ENCODE results near the gene CDC42BPG.

The CDC42BPG gene

GRCh38 chr11:64774144-64774543, 70.3 kb downstream of the CDC42BPG start:
- in situ Hi-C loops (cut with HindIII; ENCODE audit: low sequenced_read_pairs) = loop anchor here (10.0 to 25.0 kb wide), 2 partner anchors 59 to 88 kb away; no protein-coding TSS in a partner anchor
- no peak for DNase-seq (ENCODE audit: low read depth)
- TF ChIP-seq CTCF (IDR thresholded peaks at IDR 0.05; ENCODE audit: low read depth, low read length, missing control alignments) = no peak
- no peak overlapping the region for H3K4me3 ChIP-seq (ENCODE audit: low read depth, low read length)
